HG03575 (cell line): ENCODE data around the gene WASF2.
"Not testable (repeated sequence)": the region's sequence is repeated elsewhere in the genome, so short reads cannot be mapped to it uniquely, and the experiment has no call there.

ENCODE experiments used
- ATAC-seq: cut with Tn5 transposase; IDR thresholded peaks from one replicate; pipeline ENCODE4 v1.9.1; 2021; ENCODE audit not compliant: unreplicated experiment, insufficient number of reproducible peaks, low FRiP score; ENCODE audit errors: extremely low read depth

The WASF2 gene

DNA sequence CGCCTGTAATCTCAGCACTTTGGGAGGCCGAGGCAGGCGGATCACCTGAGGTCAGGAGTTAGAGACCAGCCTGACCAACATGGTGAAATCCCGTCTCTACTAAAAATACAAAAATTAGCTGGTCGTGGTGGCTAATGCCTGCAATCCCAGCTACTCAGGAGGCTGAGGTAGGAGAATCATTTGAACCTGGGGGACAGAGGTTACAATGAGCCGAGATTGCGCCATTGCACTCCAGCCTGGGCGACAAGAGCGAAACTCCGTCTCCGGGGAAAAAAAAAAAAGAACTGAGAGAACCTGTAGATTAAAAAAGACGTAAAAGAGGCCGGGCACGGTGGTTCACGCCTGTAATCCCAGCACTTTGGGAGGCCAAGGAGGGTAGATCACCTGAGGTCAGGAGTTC lies 21.6 kb downstream of the WASF2 start:
- not testable (repeated sequence) for ATAC-seq

DNA sequence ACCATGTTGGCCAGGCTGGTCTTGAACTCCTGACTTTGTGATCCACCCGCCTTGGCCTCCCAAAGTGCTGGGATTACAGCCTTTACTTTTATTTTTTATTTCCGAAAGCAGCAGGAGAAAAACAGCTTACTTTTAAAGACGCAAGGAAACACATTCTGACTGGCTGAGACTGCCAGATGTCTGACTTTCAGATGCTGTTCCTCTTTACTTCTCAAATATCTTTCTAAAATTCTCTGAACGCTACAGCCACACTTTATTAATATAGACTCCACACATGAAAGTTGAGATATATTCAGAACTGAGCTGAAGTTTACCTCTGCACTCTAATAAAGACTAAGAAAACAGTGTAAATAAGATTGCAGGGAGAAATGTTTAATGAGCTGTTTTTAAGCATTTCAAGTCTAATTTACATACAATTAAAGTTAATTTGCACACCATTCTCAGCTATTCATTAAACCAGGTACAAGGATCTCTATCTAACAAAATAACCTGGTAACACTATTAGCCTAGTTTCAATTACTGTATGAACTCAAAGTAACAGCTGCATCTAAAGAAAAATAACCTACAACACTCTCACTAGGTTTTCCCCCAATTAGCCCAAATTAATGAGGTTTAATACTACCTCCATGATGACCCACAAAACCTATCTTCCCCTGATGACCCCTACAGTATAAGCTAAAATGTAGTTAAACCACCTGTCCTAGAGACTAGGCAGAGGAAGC lies 24.9 kb downstream of the WASF2 start:
- ATAC-seq: no peak

DNA sequence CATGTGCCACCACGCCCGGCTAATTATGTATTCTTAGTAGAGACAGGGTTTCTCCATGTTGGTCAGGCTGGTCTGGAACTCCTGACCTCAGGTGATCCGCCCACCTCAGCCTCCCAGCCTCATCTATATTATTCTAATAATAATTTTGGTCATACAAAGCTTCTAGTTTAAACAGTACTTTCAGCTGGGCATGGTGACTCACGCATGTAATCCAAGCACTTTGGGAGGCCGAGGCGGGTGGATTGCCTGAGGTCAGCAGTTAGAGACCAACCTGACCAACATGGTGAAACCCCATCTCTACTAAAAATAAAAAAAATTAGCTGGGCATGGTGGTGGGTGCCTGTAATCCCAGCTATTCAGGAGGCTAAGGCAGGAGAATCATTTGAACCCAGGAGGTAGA lies 26.1 kb downstream of the WASF2 start:
- ATAC-seq: not testable (repeated sequence)

DNA sequence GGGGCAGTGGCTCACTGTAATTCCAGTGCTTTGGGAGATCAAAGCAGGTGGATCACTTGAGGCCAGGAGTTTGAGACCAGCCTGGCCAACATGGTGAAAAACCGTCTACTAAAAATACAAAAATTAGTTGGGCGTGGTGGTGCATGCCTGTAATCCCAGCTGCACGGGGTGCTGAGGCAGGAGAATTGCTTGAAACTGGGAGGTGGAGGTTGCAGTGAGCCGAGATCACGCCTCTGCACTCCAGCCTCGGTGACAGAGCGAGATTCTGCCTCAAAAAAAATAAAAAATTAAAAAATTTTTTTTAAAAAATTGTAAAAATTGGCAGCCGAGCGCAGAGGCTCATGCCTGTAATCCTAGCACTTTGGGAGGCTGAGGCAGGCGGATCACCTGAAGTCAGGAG lies 31.4 kb downstream of the WASF2 start:
- not testable (repeated sequence) for ATAC-seq

DNA sequence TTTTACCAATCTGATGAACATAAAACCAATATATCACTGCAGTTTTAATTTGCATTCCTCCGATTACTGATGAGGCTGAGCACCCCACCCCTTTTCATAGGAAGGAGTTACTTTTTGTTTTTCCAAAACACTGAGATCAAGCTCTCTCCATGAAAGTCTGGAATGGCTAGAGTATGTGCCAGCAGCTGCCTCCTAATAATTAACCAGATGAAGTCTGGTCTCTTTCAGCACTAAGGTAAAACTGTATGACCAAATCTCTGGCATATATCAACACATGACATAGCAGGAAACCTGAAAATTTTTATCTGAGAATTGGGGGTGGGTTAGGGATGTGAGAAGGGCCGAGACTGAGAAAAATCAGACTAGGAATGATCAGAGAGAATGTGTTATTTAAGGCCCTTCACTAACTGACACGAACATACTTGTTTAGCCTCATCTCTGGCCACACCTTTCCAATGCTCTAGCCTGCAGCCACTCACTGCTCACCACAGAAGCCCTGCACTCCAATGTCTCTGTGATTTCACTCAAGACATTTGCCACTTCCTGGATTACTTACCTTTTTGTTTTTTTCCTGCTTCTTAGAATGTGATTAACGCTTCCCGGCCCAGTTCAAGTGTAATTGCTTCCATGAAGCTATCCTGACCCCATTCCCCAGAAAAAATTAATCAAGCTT lies 34.7 kb downstream of the WASF2 start:
- ATAC-seq: no peak

DNA sequence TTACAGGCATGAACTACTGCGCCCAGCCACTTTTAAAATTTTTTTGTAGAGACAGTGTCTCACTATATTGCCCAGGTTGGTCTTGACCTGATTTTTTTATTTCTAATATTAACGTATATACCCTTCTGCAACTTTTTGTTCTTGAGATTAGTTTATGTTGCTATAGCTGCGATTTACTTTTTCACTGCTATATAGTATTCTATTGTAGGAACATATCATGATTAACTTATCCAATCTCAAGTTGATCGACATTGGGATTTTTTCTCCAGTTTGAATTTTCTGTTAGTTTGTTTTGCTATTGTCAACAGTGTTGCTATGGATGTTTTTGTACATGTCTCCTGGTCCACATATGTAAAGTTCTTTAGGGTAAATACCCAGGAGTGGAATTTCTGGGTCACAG lies 35.4 kb downstream of the WASF2 start:
- no peak for ATAC-seq

DNA sequence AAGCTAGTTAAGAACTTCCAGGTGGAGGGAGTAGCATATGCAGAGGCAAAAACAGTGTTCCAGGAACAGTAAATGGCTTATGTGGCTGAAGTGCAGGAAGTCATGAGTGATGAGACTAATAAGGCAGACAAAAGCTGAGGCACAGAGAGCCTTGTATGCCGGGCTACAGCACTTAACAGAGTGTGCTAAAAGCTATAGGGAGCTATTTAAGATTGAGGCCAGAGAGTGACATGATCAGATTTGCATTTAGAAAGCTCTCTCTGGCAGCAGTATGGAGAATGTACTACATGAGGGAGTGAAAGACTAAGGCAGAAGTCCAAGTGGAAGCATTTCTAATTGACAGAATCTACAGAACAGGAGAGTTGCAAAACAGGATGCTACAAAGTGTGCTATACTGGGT lies 38.6 kb downstream of the WASF2 start:
- no peak for ATAC-seq

DNA sequence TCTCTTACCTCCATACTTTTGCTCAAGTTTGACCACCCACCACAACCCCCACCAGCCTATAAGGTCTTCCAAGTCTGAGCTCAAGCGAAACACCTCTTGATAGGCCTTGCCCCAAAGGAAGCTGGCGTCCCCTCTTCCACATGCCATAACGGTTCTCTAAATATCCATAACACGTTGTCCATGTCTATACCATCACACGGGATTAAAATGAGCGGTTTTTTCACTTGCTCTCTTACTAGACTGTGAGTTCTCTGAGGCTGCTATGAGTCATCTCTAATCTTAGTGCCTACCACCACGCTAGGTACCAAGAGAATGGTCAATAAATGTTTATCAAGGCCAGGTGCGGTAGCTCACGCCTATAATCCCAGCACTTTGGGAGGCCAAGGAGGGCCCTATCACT lies 41.0 kb downstream of the WASF2 start:
- no peak for ATAC-seq

DNA sequence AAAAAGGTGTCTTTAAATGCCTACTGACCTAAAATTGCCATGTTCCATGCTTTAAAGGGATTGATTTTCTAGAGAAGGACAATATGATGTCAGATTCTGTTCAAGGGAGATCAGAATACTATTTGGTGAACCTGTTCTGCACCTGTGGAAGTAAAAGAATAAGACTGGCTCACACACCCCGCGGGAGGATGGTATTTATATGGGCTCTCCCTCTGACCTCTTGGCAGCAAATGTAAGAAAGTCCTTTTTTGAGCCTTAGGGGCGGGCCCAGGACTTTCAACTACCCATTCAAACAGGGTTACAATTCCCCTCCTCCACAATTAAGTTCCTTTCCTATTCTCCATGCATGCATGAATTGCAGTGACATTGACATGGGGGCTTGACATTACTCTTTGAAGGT lies 42.1 kb downstream of the WASF2 start:
- ATAC-seq: no peak

DNA sequence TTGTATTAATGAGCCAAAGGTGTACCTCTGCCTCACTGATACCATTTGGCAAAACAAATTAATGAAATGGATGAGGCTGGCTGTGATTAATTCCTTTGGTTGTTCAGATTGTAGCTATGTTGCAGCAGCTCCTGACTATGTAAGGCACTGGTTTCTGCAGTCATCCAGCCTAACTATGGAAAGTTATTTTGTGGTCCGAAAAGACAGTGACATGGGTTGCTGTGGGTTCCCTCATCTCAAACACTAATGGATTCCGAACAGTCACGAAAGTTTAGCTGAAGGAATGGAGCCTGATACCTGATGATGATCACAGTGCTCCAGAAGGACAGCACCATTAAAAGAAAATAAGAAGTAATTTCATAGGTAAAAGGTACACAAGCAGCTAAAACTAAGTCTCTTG lies 42.6 kb downstream of the WASF2 start:
- ATAC-seq: no peak

DNA sequence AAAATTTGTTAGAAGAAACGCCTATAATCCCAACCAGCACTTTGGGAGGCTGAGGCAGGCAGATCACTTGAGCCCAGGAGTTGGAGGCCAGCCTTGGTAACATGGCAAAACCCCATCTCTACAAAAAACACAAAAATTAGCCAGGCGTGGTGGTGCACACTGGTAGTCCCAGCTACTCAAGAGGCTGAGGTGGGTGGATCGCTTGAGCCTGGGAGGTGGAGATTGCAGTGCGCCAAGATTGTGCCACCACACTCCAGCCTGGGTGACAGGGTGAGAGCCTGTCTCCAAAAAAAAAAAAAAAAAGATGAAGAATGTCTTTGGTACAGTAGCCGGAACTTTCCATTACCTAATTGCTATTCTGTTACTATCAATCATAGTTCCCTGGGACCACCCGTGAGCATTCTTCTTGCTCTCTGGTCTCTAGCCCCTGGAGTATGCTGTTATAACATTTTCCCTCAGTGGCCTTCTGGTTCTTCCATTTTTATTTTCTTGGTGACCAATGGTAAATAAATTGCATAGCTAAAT lies 43.4 kb downstream of the WASF2 start:
- ATAC-seq: no peak

DNA sequence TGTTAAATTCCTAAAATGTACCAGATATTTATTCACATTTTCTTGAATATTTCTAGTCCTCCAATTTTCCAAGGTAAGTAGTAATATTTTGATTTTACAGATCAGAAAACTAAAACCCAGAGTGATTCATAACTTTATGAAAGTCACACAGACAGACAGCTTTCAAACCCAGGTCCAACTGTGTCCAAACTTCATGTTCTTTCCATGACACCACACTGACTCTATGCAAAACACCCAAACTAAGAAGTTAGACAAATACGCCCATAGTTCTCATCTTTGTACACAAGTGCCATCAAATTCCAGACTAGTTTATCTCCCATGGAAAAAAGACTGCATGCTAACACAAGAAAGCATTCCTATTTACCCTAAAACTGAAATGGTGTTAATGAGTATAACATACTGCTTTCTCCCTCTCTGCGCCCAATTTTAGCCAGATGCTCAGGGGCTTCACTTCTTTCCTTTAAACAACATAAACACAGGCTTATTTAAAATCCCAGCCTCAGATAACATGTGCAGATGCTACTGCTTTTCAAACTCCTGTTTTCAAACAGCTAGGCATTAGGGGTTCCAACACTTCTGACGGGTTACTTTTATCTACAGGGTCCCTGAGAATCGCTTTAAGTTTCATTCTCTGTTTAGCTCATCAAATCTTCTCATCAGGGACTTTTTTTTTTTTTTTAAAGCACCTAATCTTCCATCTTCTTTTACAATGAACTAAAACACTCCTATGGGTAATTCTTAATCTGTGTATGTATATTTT lies 44.6 kb downstream of the WASF2 start:
- ATAC-seq: no peak

DNA sequence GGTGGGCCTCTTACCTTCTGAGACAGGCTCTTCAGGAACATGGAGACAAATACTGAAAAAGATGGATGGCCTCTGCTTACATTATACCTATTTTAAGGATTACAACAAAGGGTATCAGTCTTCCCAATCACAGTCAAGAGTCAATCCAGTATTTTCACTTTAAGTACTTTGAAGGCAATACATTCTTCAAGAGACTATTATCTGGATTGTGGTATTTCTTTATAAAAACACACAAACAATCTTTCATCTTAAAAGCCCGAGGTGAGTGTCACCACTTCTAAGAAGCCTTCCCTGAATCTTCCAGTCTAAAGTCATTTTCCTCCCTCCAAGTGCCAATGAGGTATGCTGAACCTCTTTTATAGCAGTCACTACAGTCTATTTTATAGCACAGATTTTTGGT lies 45.3 kb downstream of the WASF2 start:
- no peak for ATAC-seq

DNA sequence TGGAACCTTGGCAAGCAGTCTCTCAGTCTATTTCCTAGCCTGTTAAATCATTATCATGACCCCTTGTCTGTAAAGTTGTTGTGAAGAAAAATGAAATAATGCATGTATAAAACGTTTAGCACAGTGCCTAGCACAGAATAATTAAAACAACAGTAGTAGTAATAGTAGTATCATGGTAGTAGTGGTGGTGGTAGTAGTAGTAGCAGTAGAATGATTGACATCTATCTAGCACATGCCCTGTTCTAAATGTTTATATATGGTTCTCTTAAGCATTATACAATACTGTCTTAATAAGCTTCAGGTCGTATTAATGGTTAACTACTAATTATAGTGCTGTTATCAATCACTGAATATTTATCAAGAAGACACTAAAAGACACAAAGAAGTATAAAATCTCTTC lies 50.8 kb downstream of the WASF2 start:
- ATAC-seq: no peak

DNA sequence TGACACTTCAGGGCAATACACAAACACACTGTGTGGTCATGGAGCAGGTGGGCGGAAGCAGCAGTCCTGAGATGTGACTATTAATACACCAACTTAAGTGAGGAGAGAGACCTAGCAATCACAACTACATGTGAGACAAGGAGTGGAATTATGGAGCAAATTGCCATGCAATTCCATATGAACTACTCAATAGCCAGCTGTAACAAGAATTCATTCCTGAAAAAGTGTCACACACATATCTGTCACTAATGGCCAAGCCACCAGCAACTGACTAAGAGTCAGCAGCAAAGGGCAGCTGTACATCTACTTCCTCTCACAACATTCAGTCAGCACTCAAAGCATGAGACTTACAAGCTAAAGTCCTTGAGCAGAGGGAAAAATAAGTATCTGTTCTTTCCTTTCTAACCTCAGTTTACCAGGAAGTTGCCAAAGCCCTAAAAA lies 51.3 kb downstream of the WASF2 start:
- ATAC-seq: no peak

DNA sequence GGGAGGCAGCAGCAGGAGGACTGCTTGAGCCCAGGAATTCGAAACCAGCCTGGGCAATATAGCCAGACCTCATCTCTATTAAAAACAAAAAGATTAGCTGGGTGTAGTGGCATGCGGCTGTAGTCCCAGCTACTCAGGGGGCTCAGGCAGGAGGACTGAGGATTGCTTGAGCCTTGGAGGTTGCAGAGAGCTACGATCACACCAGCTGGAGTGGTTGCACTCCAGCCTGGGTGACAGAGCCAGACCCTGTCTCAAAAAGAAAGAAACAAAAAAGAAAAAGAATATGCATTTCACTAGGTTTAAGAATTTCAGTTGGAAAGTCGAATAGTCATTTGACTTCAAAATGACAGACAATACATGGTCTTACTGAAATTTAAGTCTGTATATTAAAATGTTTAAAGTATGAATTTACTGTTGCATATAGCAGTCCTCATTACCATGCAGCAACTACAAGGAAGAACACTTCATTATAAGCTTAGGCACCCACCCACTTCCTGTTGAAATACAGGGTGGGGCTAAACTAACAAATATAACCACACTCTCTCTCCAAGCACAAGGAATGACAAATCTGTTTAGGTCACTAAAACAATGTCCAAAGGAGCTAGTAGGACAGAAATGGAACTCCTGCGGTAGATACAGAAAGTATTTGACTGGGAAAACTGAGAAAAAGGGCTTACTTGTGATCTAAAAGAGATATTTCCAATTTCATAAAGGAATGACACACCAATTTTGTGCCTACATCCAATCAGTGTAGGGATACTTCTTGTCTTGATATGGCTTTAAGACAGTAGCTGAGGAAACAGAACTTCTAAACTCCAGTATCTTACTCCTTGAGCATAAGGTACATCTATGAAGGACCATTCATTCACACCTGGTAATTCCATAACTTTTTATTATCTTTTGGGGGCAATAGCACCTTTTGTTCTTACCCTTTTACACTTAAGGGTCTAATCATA lies 53.5 kb downstream of the WASF2 start:
- ATAC-seq: no peak

DNA sequence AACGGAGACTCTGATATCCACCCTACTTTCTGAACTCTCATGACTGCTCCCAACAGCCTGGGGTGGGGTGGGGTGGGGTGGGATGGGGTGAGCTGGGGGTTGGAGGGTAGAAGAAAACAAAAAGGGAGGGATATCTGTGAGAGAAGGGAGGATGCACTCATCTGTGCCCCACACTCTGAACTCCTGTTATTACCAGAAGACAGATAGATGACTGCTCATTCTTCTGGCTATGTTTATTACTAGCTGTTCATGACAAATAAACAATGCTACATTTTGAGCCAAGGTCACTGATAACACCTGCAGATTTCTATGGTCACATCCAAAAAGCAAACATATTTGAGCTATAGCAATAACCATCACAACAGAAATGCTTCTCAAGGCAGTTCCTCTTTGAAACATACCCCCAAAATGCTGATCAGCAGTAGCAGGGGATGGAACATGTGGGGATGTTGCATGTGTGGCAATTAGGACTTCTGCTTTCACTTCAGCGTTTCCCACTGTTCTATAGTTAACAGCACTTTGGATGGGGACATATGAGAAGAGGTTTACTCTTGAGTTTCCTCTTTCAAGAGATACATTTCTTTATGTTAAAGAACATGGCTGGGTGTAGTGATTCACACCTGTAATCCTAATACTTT lies 54.3 kb downstream of the WASF2 start:
- ATAC-seq: no peak

DNA sequence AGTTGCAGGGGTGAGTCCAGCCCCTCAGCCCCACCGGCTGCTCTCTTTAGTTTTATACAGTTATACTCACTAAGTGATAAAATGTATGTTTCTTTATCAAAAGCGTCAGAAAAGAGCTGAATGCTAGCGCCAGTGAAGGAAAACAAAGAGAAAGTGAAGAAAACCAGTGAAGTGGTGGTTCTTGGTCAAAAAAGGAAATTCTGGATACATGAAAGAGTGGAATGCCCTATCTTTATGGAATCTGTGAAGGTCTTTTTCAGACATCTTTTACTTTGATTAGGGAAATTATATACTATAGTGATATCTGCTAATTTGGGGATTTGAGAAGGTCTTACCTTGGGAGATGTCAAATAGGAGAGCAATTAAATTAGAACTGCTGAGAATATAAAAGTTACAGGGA lies 56.3 kb downstream of the WASF2 start:
- no peak for ATAC-seq
